ENCODE data around the gene WRAP73. TPM values are rescaled to one million over a fixed set of nuclear protein-coding genes. Genes with fewer than 3 reads are reported as not detected.
A peak's percentile ranks its signal among the peaks of the same experiment; 100 is the strongest.
"Not testable (repeated sequence)": the region's sequence is repeated elsewhere in the genome, so short reads cannot be mapped to it uniquely, and the experiment has no call there.

The WRAP73 gene
- total RNA-seq, 5 donors from 2014 or later (not counting 1 experiment from before 2014, with no cell fraction given) = 33.7 to 44.9 (median 39.8) TPM

- ATAC-seq (replicated peaks in 1 of 4) (peak; percentile 91 to 95 (median 93)), DNase-seq (peak; percentile 94 to 99 (median 98))
- Histone ChIP-seq H3K36me3 (ENCODE audit: control insufficient read depth in 2 of 2, extremely low read depth in 1 of 2, insufficient read depth in 1 of 2, low read length in 1 of 2) (peaks cover 9 to 19% of the 10 kb centered on the region in 2 donors), H3K4me3 (ENCODE audit: control insufficient read depth in 1 of 2, extremely low read depth in 1 of 2, low read length in 1 of 2) (peak within 1 kb of the TSS; percentile 62 to 68), H3K27me3 (replicated peaks in 1 of 2; ENCODE audit: control insufficient read depth in 2 of 2, extremely low read depth in 1 of 2, insufficient read depth in 2 of 2, low read length in 1 of 2) (no peaks in the 10 kb centered on the region), H3K9me3 (no peaks in the 10 kb centered on the region), H3K4me1 (ENCODE audit: control insufficient read depth in 1 of 2, extremely low read depth in 1 of 2, insufficient read depth in 2 of 2, low read length in 2 of 2) (peaks cover 10 to 35% of the 10 kb centered on the region in 2 experiments), H3K27ac (ENCODE audit: low read length) (peak within 1 kb of the TSS; percentile 47)
- Mint-ChIP-seq H3K9me3 (no peaks in the 10 kb centered on the region), H3K27me3 (no peaks in the 10 kb centered on the region), H3K4me1 (peaks cover 42 to 48% (median 47%) of the 10 kb centered on the region in 3 donors), H3K4me3 (peak within 1 kb of the TSS; percentile 84 to 99 (median 98)), H3K27ac (peak within 1 kb of the TSS; percentile 80 to 92), H3K36me3 (peaks cover 13% of the 10 kb centered on the region)
- WGBS (ENCODE audit: insufficient coverage) = under 1% methylated on average over 102 of the region's 108 CpGs
- CTCF ChIA-PET = no interaction called here
- POLR2A ChIA-PET = no interaction called here
Observed at GRCh38 chr1:3624200-3625136, 25.4 kb downstream of the WRAP73 start, which contains the start of gene TPRG1L. Gene TPRG1L, plus strand, starts transcription at chr1:3625015. Its CDS starts 58 bp downstream, at chr1:3625073.

GRCh38 chr1:3623441-3624199 lies 26.3 kb downstream of the WRAP73 start:
- peak in 2 of 35 experiments; percentile 15 to 16 for DNase-seq
- no peak for ATAC-seq (replicated peaks in 1 of 4)
- no peaks in the 10 kb centered on the region for H3K9me3 Mint-ChIP-seq
- peaks cover 0 to 2% of the 10 kb centered on the region in 2 experiments for H3K27me3 ChIP-seq (replicated peaks in 1 of 2; ENCODE audit: control insufficient read depth in 2 of 2, extremely low read depth in 1 of 2, insufficient read depth in 2 of 2, low read length in 1 of 2)
- ChIA-PET POLR2A (no interaction called here), CTCF (interaction anchor here in 1 of 2 donors (0.6 kb wide), 1 partner anchor 155 kb away, joined by 3 read pairs; no protein-coding TSS in a partner anchor)
- H3K27me3 Mint-ChIP-seq = no peaks in the 10 kb centered on the region
- peak overlapping the region; percentile 71 to 80 for H3K27ac Mint-ChIP-seq
- no peaks in the 10 kb centered on the region for H3K9me3 ChIP-seq
- H3K4me1 Mint-ChIP-seq = peaks cover 48 to 55% (median 53%) of the 10 kb centered on the region in 3 donors
- peak overlapping the region; percentile 62 to 68 for H3K4me3 ChIP-seq (ENCODE audit: control insufficient read depth in 1 of 2, extremely low read depth in 1 of 2, low read length in 1 of 2)
- peaks cover 9% of the 10 kb centered on the region for H3K36me3 Mint-ChIP-seq
- H3K4me1 ChIP-seq (ENCODE audit: control insufficient read depth in 1 of 2, extremely low read depth in 1 of 2, insufficient read depth in 2 of 2, low read length in 2 of 2) = peaks cover 12 to 43% of the 10 kb centered on the region in 2 experiments
- WGBS (ENCODE audit: insufficient coverage) = 32% methylated on average over 23 of the region's 23 CpGs
- no peak overlapping the region for H3K27ac ChIP-seq (ENCODE audit: low read length)
- peak overlapping the region; percentile 84 to 99 (median 98) for H3K4me3 Mint-ChIP-seq
- peaks cover 8 to 15% of the 10 kb centered on the region in 2 donors for H3K36me3 ChIP-seq (ENCODE audit: control insufficient read depth in 2 of 2, extremely low read depth in 1 of 2, insufficient read depth in 1 of 2, low read length in 1 of 2)

- H3K36me3 Mint-ChIP-seq; ATAC-seq (replicated peaks in 1 of 4); H3K9me3 Mint-ChIP-seq; H3K4me3 ChIP-seq (ENCODE audit: control insufficient read depth in 1 of 2, extremely low read depth in 1 of 2, low read length in 1 of 2); H3K27ac ChIP-seq (ENCODE audit: low read length); POLR2A ChIA-PET; DNase-seq; H3K36me3 ChIP-seq (ENCODE audit: control insufficient read depth in 2 of 2, extremely low read depth in 1 of 2, insufficient read depth in 1 of 2, low read length in 1 of 2); H3K27me3 Mint-ChIP-seq; H3K27me3 ChIP-seq (replicated peaks in 1 of 2; ENCODE audit: control insufficient read depth in 2 of 2, extremely low read depth in 1 of 2, insufficient read depth in 2 of 2, low read length in 1 of 2); H3K9me3 ChIP-seq: not testable (repeated sequence)
- Mint-ChIP-seq H3K4me3 (peak overlapping the region; percentile 84 to 99 (median 98)), H3K4me1 (peaks cover 48 to 55% (median 53%) of the 10 kb centered on the region in 3 donors), H3K27ac (peak overlapping the region; percentile 48 to 56)
- CTCF ChIA-PET = interaction anchor here in 1 of 2 donors (1.1 kb wide), 1 partner anchor 57 kb away, joined by 3 read pairs; no protein-coding TSS in a partner anchor
- peaks cover 12 to 44% of the 10 kb centered on the region in 2 experiments for H3K4me1 ChIP-seq (ENCODE audit: control insufficient read depth in 1 of 2, extremely low read depth in 1 of 2, insufficient read depth in 2 of 2, low read length in 2 of 2)
- no CpG with 5 or more reads among the region's 9 CpGs for WGBS (ENCODE audit: insufficient coverage)
Observed at GRCh38 chr1:3622102-3622501, 27.8 kb downstream of the WRAP73 start.

- not testable (repeated sequence) for H3K36me3 Mint-ChIP-seq
Observed at GRCh38 chr1:3621151-3621671, 28.7 kb downstream of the WRAP73 start.

GRCh38 chr1:3620708-3621107 lies 29.2 kb downstream of the WRAP73 start:
- peaks cover 41 to 49% (median 45%) of the 10 kb centered on the region in 3 donors for H3K4me1 Mint-ChIP-seq

More at GRCh38 chr1:3621151-3621671, 28.7 kb downstream of the WRAP73 start:
- peak in 1 of 35 experiments; percentile 33 for DNase-seq
- H3K4me3 ChIP-seq (ENCODE audit: control insufficient read depth in 1 of 2, extremely low read depth in 1 of 2, low read length in 1 of 2); H3K27me3 Mint-ChIP-seq; H3K9me3 Mint-ChIP-seq; H3K27ac ChIP-seq (ENCODE audit: low read length); H3K9me3 ChIP-seq; ATAC-seq (replicated peaks in 1 of 4); POLR2A ChIA-PET; H3K36me3 ChIP-seq (ENCODE audit: control insufficient read depth in 2 of 2, extremely low read depth in 1 of 2, insufficient read depth in 1 of 2, low read length in 1 of 2); H3K27ac Mint-ChIP-seq: not testable (repeated sequence)
- Histone ChIP-seq H3K27me3 (replicated peaks in 1 of 2; ENCODE audit: control insufficient read depth in 2 of 2, extremely low read depth in 1 of 2, insufficient read depth in 2 of 2, low read length in 1 of 2) (peaks cover 0 to 12% of the 10 kb centered on the region in 2 experiments), H3K4me1 (ENCODE audit: control insufficient read depth in 1 of 2, extremely low read depth in 1 of 2, insufficient read depth in 2 of 2, low read length in 2 of 2) (peaks cover 12 to 44% of the 10 kb centered on the region in 2 experiments)
- WGBS (ENCODE audit: insufficient coverage) = 53% methylated on average over 4 of the region's 15 CpGs
- peaks cover 46 to 54% (median 50%) of the 10 kb centered on the region in 3 donors for H3K4me1 Mint-ChIP-seq
- CTCF ChIA-PET = interaction anchor here in 1 of 2 donors (0.8 to 1.1 kb wide), 3 partner anchors 16 to 56 kb away, joined by 3 read pairs; no protein-coding TSS in a partner anchor
- H3K4me3 Mint-ChIP-seq = peak overlapping the region in 1 of 3 donors; percentile 17

More at GRCh38 chr1:3620708-3621107, 29.2 kb downstream of the WRAP73 start:
- no peak overlapping the region for H3K27ac ChIP-seq (ENCODE audit: low read length)
- H3K4me3 Mint-ChIP-seq = no peak overlapping the region
- no peaks in the 10 kb centered on the region for H3K9me3 Mint-ChIP-seq
- 94% methylated on average over 6 of the region's 12 CpGs for WGBS (ENCODE audit: insufficient coverage)
- no peak overlapping the region for H3K27ac Mint-ChIP-seq
- no peak for ATAC-seq (replicated peaks in 1 of 4)
- H3K27me3 ChIP-seq (replicated peaks in 1 of 2; ENCODE audit: control insufficient read depth in 2 of 2, extremely low read depth in 1 of 2, insufficient read depth in 2 of 2, low read length in 1 of 2) = peaks cover 0 to 12% of the 10 kb centered on the region in 2 experiments
- CTCF ChIA-PET = interaction anchor here in 1 of 2 donors (0.8 to 2.2 kb wide), 4 partner anchors 16 to 168 kb away, joined by 3 to 9 read pairs (median 3); no protein-coding TSS in a partner anchor
- POLR2A ChIA-PET = no interaction called here
- peaks cover 9 to 40% of the 10 kb centered on the region in 2 experiments for H3K4me1 ChIP-seq (ENCODE audit: control insufficient read depth in 1 of 2, extremely low read depth in 1 of 2, insufficient read depth in 2 of 2, low read length in 2 of 2)
- H3K36me3 Mint-ChIP-seq = no peaks in the 10 kb centered on the region
- H3K27me3 Mint-ChIP-seq = peaks cover 0 to under 1% of the 10 kb centered on the region in 2 donors
- H3K4me3 ChIP-seq (ENCODE audit: control insufficient read depth in 1 of 2, extremely low read depth in 1 of 2, low read length in 1 of 2) = no peak overlapping the region
- no peak for DNase-seq
- H3K36me3 ChIP-seq (ENCODE audit: control insufficient read depth in 2 of 2, extremely low read depth in 1 of 2, insufficient read depth in 1 of 2, low read length in 1 of 2) = no peaks in the 10 kb centered on the region
- H3K9me3 ChIP-seq = no peaks in the 10 kb centered on the region
